Measurements from ENCODE around the gene P3H2.

DNA sequence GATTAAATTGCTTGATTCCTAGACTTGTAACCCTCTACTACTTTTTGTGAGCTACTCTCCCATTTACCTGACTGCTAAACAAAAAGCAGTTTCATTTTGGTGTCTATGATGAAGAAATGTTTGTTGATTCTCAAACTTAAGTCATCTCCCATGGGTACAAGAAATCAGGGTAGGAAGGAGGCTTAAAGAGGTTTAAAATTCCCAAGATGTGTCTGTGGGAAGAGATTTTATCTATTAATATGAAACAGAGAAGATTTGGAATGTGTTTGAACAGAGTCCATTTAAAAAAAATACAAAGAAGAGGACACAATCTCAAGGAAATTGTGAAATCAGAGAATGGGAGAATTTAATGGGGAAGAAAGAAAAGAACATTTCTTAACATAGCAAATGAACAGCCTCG, 14.8 kb downstream of the P3H2 start:
- TF ChIP-seq, protein P1, sequence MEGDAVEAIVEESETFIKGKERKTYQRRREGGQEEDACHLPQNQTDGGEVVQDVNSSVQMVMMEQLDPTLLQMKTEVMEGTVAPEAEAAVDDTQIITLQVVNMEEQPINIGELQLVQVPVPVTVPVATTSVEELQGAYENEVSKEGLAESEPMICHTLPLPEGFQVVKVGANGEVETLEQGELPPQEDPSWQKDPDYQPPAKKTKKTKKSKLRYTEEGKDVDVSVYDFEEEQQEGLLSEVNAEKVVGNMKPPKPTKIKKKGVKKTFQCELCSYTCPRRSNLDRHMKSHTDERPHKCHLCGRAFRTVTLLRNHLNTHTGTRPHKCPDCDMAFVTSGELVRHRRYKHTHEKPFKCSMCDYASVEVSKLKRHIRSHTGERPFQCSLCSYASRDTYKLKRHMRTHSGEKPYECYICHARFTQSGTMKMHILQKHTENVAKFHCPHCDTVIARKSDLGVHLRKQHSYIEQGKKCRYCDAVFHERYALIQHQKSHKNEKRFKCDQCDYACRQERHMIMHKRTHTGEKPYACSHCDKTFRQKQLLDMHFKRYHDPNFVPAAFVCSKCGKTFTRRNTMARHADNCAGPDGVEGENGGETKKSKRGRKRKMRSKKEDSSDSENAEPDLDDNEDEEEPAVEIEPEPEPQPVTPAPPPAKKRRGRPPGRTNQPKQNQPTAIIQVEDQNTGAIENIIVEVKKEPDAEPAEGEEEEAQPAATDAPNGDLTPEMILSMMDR (IDR thresholded peaks at IDR 0.05), result no peak
- TF ChIP-seq ZFX (IDR thresholded peaks at IDR 0.05; ENCODE audit: borderline replicate concordance), result no peak

Measured in 22Rv1 (cell line).